HepG2 (cell line): ENCODE results near the gene MRPL38. TPM values are rescaled to one million over a fixed set of nuclear protein-coding genes. Genes with fewer than 3 reads are reported as not detected.

Experiments used
- FOSL1 ChIP-seq: sonication (generic); formaldehyde crosslinking; IDR thresholded peaks from 2 replicates; pipeline ENCODE4 v1.9.0; 2021; ENCODE audit warnings: missing genetic modification reagents, borderline replicate concordance
- HDAC6 ChIP-seq: fragments of 200-600 bp; sonication (generic); IDR thresholded peaks from 2 replicates; pipeline ENCODE4 v1.7.0; 2017; ENCODE audit warnings: mild to moderate bottlenecking, antibody characterized with exemption, low read length, low read depth
- NCOA2 ChIP-seq: sonication (generic); formaldehyde crosslinking; IDR thresholded peaks from 2 replicates; pipeline ENCODE4 v1.8.0; 2022; ENCODE audit warnings: inconsistent platforms
- NFE2 ChIP-seq: sonication (generic); formaldehyde crosslinking; IDR thresholded peaks from 2 replicates; pipeline ENCODE4 v1.4.0; 2020; ENCODE audit warnings: missing genetic modification reagents
- RARA ChIP-seq: IDR thresholded peaks from 2 replicates; pipeline ENCODE4 v1.6.1; 2016; ENCODE audit warnings: missing genetic modification reagents, missing compliant biosample characterization
- SRSF9 ChIP-seq: fragments of 200-400 bp; formaldehyde crosslinking; IDR thresholded peaks from 2 replicates; pipeline ENCODE4 v1.6.1; 2018; ENCODE audit warnings: borderline replicate concordance, mild to moderate bottlenecking, low read depth, low read length; ENCODE audit not compliant: insufficient read depth, poor library complexity, severe bottlenecking
- ZBTB20 ChIP-seq: sonication (generic); formaldehyde crosslinking; IDR thresholded peaks from 2 replicates; pipeline ENCODE4 v1.8.1; 2023; ENCODE audit warnings: missing genetic modification reagents, low read depth, mild to moderate bottlenecking, borderline replicate concordance
- ZBTB21 ChIP-seq: sonication (generic); formaldehyde crosslinking; IDR thresholded peaks from 2 replicates; pipeline ENCODE4 v1.4.0; 2020; ENCODE audit warnings: missing genetic modification reagents
- ZNF251 ChIP-seq: sonication (generic); formaldehyde crosslinking; IDR thresholded peaks from 2 replicates; pipeline ENCODE4 v1.9.0; 2021; ENCODE audit warnings: mild to moderate bottlenecking, missing genetic modification reagents
- polyA plus RNA-seq, 8 experiments: library from polyadenylated mRNA; depleted of rRNA in 3 of 8; stranded (reverse) in 7 of 8; unstranded in 1 of 8; fragments of >200 nt; fragmentation: Illumina TruSeq in 4 of 8; extraction: Trizol in 4 of 8; gene quantifications; 2 replicates each; pipeline versions ENCODE4 v1.2.1 to v1.2.3, GENCODE V29; 2011 to 2016; ENCODE audit warnings: low read depth in 4 of 8, missing spikeins in 1 of 8, mixed read lengths in 1 of 8; ENCODE audit not compliant: insufficient read depth in 1 of 8
- total RNA-seq, 5 experiments: library from RNA; depleted of rRNA; stranded (reverse); fragments of >200 nt; fragmentation: Illumina TruSeq; extraction: Trizol; gene quantifications; 2 replicates each; pipeline ENCODE4 v1.2.3, GENCODE V29; 2016; ENCODE audit warnings: low read depth in 1 of 5
- TF ChIP-seq, protein P1 (sequence below): sonication (generic); formaldehyde crosslinking; IDR thresholded peaks from 2 replicates; pipeline ENCODE4 v1.4.0; 2020; ENCODE audit warnings: mild to moderate bottlenecking, missing genetic modification reagents
- TF ChIP-seq, protein P2 (sequence below): sonication (generic); formaldehyde crosslinking; IDR thresholded peaks from 2 replicates; pipeline ENCODE4 v1.4.0; 2020; ENCODE audit warnings: mild to moderate bottlenecking, missing genetic modification reagents
- TF ChIP-seq, protein P3 (sequence below): sonication (generic); formaldehyde crosslinking; IDR thresholded peaks from 2 replicates; pipeline ENCODE4 v1.4.0; 2020; ENCODE audit warnings: missing genetic modification reagents
- TF ChIP-seq, protein P4 (sequence below): sonication (generic); formaldehyde crosslinking; IDR thresholded peaks from 2 replicates; pipeline ENCODE4 v1.4.0; 2020; ENCODE audit warnings: missing genetic modification reagents

Gene MRPL38
- total and polyA plus RNA-seq, 2 of the 13 experiments (the other 11 are each of a cell fraction or from before 2014, with no cell fraction given): 83.7 to 125 TPM

- TF ChIP-seq, protein P1, sequence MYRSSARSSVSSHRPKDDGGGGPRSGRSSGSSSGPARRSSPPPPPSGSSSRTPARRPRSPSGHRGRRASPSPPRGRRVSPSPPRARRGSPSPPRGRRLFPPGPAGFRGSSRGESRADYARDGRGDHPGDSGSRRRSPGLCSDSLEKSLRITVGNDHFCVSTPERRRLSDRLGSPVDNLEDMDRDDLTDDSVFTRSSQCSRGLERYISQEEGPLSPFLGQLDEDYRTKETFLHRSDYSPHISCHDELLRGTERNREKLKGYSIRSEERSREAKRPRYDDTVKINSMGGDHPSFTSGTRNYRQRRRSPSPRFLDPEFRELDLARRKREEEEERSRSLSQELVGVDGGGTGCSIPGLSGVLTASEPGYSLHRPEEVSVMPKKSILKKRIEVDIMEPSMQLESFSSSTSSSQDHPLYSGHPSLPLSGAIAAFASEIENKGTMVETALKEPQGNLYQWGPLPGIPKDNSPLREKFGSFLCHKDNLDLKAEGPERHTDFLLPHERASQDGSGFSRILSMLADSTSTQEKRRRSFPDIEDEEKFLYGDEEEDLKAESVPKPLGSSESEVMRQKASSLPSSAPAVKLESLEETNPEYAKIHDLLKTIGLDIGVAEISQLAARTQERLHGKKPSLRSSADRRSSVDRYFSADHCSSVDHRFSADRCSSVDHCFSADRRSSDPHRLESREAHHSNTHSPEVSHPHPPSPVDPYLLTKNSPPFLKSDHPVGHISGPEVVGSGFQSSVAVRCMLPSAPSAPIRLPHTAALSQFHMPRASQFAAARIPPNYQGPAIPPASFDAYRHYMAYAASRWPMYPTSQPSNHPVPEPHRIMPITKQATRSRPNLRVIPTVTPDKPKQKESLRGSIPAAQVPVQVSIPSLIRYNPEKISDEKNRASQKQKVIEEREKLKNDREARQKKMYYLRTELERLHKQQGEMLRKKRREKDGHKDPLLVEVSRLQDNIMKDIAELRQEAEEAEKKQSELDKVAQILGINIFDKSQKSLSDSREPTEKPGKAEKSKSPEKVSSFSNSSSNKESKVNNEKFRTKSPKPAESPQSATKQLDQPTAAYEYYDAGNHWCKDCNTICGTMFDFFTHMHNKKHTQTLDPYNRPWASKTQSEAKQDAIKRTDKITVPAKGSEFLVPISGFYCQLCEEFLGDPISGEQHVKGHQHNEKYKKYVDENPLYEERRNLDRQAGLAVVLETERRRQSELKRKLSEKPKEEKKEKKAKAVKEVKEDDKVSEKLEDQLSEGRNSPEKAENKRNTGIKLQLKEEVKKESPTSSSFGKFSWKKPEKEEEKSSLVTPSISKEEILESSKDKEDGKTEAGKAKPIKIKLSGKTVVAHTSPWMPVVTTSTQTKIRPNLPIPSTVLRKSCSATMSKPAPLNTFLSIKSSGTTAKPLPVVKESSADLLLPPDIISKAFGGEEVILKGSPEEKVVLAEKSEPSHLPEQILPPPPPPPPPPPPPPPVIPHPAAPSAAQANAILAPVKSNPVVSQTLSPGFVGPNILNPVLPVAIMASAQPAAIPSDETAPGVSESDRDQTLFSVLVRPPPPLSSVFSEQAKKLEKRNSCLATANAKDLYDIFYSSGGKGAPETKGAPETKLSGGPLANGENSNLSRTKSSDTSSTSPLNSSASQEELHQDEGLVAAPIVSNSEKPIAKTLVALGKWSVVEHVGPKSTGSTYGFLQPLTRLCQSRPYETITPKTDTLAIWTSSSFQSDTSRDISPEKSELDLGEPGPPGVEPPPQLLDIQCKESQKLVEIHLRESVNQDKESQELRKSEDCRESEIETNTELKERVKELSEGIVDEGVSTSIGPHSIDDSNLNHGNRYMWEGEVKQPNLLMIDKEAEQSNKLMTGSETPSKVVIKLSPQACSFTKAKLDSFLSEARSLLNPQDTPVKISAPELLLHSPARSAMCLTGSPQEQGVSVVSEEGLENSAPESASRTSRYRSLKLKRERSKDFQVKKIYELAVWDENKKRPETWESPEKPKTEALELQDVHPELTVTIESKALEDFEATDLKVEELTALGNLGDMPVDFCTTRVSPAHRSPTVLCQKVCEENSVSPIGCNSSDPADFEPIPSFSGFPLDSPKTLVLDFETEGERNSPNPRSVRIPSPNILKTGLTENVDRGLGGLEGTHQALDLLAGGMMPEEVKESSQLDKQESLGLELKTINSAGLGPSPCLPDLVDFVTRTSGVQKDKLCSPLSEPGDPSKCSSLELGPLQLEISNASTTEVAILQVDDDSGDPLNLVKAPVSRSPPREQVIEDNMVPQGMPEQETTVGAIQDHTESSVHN: peak; percentile 94
- TF ChIP-seq, protein P2, sequence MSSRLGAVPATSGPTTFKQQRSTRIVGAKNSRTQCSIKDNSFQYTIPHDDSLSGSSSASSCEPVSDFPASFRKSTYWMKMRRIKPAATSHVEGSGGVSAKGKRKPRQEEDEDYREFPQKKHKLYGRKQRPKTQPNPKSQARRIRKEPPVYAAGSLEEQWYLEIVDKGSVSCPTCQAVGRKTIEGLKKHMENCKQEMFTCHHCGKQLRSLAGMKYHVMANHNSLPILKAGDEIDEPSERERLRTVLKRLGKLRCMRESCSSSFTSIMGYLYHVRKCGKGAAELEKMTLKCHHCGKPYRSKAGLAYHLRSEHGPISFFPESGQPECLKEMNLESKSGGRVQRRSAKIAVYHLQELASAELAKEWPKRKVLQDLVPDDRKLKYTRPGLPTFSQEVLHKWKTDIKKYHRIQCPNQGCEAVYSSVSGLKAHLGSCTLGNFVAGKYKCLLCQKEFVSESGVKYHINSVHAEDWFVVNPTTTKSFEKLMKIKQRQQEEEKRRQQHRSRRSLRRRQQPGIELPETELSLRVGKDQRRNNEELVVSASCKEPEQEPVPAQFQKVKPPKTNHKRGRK (CRISPR knock-in tag): no peak
- TF ChIP-seq SRSF9 (no peak), ZBTB20 (CRISPR knock-in tag) (peak; percentile 82; the same call in 1 of the 2 replicates), NCOA2 (CRISPR knock-in tag) (peak; percentile 82; the same call in 1 of the 2 replicates), ZBTB21 (CRISPR knock-in tag) (no peak), RARA (CRISPR knock-in tag) (peak; percentile 66; the same call in 1 of the 2 replicates), HDAC6 (no peak), FOSL1 (CRISPR knock-in tag) (no peak), NFE2 (CRISPR knock-in tag) (0 out of 2 replicates have a peak, but pooled peaks have one; percentile 8), ZNF251 (CRISPR knock-in tag) (no peak)
- TF ChIP-seq, protein P3, sequence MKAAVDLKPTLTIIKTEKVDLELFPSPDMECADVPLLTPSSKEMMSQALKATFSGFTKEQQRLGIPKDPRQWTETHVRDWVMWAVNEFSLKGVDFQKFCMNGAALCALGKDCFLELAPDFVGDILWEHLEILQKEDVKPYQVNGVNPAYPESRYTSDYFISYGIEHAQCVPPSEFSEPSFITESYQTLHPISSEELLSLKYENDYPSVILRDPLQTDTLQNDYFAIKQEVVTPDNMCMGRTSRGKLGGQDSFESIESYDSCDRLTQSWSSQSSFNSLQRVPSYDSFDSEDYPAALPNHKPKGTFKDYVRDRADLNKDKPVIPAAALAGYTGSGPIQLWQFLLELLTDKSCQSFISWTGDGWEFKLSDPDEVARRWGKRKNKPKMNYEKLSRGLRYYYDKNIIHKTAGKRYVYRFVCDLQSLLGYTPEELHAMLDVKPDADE (CRISPR knock-in tag): 0 out of 2 replicates have a peak, but pooled peaks have one; percentile 63
- TF ChIP-seq, protein P4, sequence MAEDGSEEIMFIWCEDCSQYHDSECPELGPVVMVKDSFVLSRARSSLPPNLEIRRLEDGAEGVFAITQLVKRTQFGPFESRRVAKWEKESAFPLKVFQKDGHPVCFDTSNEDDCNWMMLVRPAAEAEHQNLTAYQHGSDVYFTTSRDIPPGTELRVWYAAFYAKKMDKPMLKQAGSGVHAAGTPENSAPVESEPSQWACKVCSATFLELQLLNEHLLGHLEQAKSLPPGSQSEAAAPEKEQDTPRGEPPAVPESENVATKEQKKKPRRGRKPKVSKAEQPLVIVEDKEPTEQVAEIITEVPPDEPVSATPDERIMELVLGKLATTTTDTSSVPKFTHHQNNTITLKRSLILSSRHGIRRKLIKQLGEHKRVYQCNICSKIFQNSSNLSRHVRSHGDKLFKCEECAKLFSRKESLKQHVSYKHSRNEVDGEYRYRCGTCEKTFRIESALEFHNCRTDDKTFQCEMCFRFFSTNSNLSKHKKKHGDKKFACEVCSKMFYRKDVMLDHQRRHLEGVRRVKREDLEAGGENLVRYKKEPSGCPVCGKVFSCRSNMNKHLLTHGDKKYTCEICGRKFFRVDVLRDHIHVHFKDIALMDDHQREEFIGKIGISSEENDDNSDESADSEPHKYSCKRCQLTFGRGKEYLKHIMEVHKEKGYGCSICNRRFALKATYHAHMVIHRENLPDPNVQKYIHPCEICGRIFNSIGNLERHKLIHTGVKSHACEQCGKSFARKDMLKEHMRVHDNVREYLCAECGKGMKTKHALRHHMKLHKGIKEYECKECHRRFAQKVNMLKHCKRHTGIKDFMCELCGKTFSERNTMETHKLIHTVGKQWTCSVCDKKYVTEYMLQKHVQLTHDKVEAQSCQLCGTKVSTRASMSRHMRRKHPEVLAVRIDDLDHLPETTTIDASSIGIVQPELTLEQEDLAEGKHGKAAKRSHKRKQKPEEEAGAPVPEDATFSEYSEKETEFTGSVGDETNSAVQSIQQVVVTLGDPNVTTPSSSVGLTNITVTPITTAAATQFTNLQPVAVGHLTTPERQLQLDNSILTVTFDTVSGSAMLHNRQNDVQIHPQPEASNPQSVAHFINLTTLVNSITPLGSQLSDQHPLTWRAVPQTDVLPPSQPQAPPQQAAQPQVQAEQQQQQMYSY (CRISPR knock-in tag): peak; percentile 62; the same call in 1 of the 2 replicates
Measured at GRCh38 chr17:75904749-75905521, at the start of gene MRPL38 (continued).
